Measurements from ENCODE around the gene ZNF630.

ZNF630 gene

GRCh38 chrX:48090123-48090522, 18.7 kb upstream of the ZNF630 start:
- Histone ChIP-seq H3K4me3 (ENCODE audit: severe bottlenecking) (no peak overlapping the region), H3K4me1 (ENCODE audit: insufficient read depth, poor library complexity, severe bottlenecking) (peaks cover 3% of the 10 kb centered on the region), H3K27ac (ENCODE audit: poor library complexity, severe bottlenecking) (no peak overlapping the region), H3K27me3 (ENCODE audit: insufficient read depth, poor library complexity, severe bottlenecking) (no peaks in the 10 kb centered on the region), H3K9me3 (ENCODE audit: severe bottlenecking) (no peaks in the 10 kb centered on the region), H3K36me3 (ENCODE audit: low read depth) (no peaks in the 10 kb centered on the region)
- no peak for TF ChIP-seq CTCF (IDR thresholded peaks at IDR 0.05; ENCODE audit: poor library complexity, severe bottlenecking)
- ATAC-seq (ENCODE audit: low read depth) (peak; percentile 61; the same call in 2 of the 3 replicates), DNase-seq (ENCODE audit: low spot score) (no peak)

GRCh38 chrX:48086082-48086481, 14.6 kb upstream of the ZNF630 start:
- Histone ChIP-seq H3K36me3 (ENCODE audit: low read depth) (no peaks in the 10 kb centered on the region), H3K27me3 (ENCODE audit: insufficient read depth, poor library complexity, severe bottlenecking) (no peaks in the 10 kb centered on the region), H3K4me1 (ENCODE audit: insufficient read depth, poor library complexity, severe bottlenecking) (peaks cover 3% of the 10 kb centered on the region), H3K9me3 (ENCODE audit: severe bottlenecking) (no peaks in the 10 kb centered on the region), H3K27ac (ENCODE audit: poor library complexity, severe bottlenecking) (no peak overlapping the region), H3K4me3 (ENCODE audit: severe bottlenecking) (no peak overlapping the region)
- DNase-seq (ENCODE audit: low spot score) (no peak), ATAC-seq (ENCODE audit: low read depth) (peak; percentile 87)
- no peak for TF ChIP-seq CTCF (IDR thresholded peaks at IDR 0.05; ENCODE audit: poor library complexity, severe bottlenecking)

- peaks cover 3% of the 10 kb centered on the region for H3K4me1 ChIP-seq (ENCODE audit: insufficient read depth, poor library complexity, severe bottlenecking)
- ATAC-seq (ENCODE audit: low read depth) (no peak), DNase-seq (ENCODE audit: low spot score) (no peak)
- H3K9me3 ChIP-seq (ENCODE audit: severe bottlenecking), result no peaks in the 10 kb centered on the region
- no peak overlapping the region for H3K27ac ChIP-seq (ENCODE audit: poor library complexity, severe bottlenecking)
- no peaks in the 10 kb centered on the region for H3K36me3 ChIP-seq (ENCODE audit: low read depth)
- no peak overlapping the region for H3K4me3 ChIP-seq (ENCODE audit: severe bottlenecking)
- no peaks in the 10 kb centered on the region for H3K27me3 ChIP-seq (ENCODE audit: insufficient read depth, poor library complexity, severe bottlenecking)
- peak; percentile 3 for TF ChIP-seq CTCF (IDR thresholded peaks at IDR 0.05; ENCODE audit: poor library complexity, severe bottlenecking)
Observed at GRCh38 chrX:48083706-48084105, 12.3 kb upstream of the ZNF630 start.

GRCh38 chrX:48083212-48083611, 11.8 kb upstream of the ZNF630 start:
- DNase-seq (ENCODE audit: low spot score) (no peak), ATAC-seq (ENCODE audit: low read depth) (peak; percentile 66)
- TF ChIP-seq CTCF (IDR thresholded peaks at IDR 0.05; ENCODE audit: poor library complexity, severe bottlenecking), result peak; percentile 58
- Histone ChIP-seq H3K4me3 (ENCODE audit: severe bottlenecking) (no peak overlapping the region), H3K27me3 (ENCODE audit: insufficient read depth, poor library complexity, severe bottlenecking) (no peaks in the 10 kb centered on the region), H3K9me3 (ENCODE audit: severe bottlenecking) (no peaks in the 10 kb centered on the region), H3K27ac (ENCODE audit: poor library complexity, severe bottlenecking) (no peak overlapping the region), H3K4me1 (ENCODE audit: insufficient read depth, poor library complexity, severe bottlenecking) (peaks cover 3% of the 10 kb centered on the region), H3K36me3 (ENCODE audit: low read depth) (no peaks in the 10 kb centered on the region)

- TF ChIP-seq CTCF (IDR thresholded peaks at IDR 0.05; ENCODE audit: poor library complexity, severe bottlenecking), result no peak
- ATAC-seq (ENCODE audit: low read depth), result no peak
Observed at GRCh38 chrX:48076343-48076742, 4.9 kb upstream of the ZNF630 start.

More at GRCh38 chrX:48076343-48076742, 4.9 kb upstream of the ZNF630 start:
- Histone ChIP-seq H3K36me3 (ENCODE audit: low read depth) (no peaks in the 10 kb centered on the region), H3K27ac (ENCODE audit: poor library complexity, severe bottlenecking) (no peak overlapping the region), H3K9me3 (ENCODE audit: severe bottlenecking) (no peaks in the 10 kb centered on the region), H3K27me3 (ENCODE audit: insufficient read depth, poor library complexity, severe bottlenecking) (no peaks in the 10 kb centered on the region), H3K4me3 (ENCODE audit: severe bottlenecking) (no peak overlapping the region), H3K4me1 (ENCODE audit: insufficient read depth, poor library complexity, severe bottlenecking) (no peaks in the 10 kb centered on the region)
- no peak for DNase-seq (ENCODE audit: low spot score)
